Cerebellar nuclear complex (tissue), 1 donor: ENCODE results near the gene CNN1.
"Not testable (repeated sequence)": the region's sequence is repeated elsewhere in the genome, so short reads cannot be mapped to it uniquely, and the experiment has no call there.

Source experiments
- DNase-seq, 2 experiments: peaks; one replicate each; lab custom pipeline; 2025; lab: John Stamatoyannopoulos, UW

CNN1 gene

GRCh38 chr19:11599704-11600103 lies 61.1 kb downstream of the CNN1 start:
- DNase-seq, result not testable (repeated sequence)
